HL-60 (cell line): ENCODE data around the gene LBX2.

Source experiments
- CTCF ChIP-seq: IDR thresholded peaks from one replicate; pipeline ENCODE4 v1.5.1; 2011; ENCODE audit warnings: low read length, control low read depth, inconsistent platforms; ENCODE audit not compliant: insufficient read depth
- GABPA ChIP-seq: IDR thresholded peaks from 2 replicates; pipeline ENCODE4 v1.6.1; 2012; ENCODE audit warnings: low read depth
- POLR2AphosphoS5 ChIP-seq: IDR thresholded peaks from 2 replicates; pipeline ENCODE4 v1.6.1; 2012; ENCODE audit warnings: low read depth
- REST ChIP-seq: IDR thresholded peaks from 2 replicates; pipeline ENCODE4 v1.6.1; 2012; ENCODE audit warnings: low read depth; ENCODE audit not compliant: insufficient replicate concordance
- SPI1 ChIP-seq: IDR thresholded peaks from 2 replicates; pipeline ENCODE4 v1.6.1; 2012; ENCODE audit warnings: low read depth, mild to moderate bottlenecking, borderline replicate concordance

GRCh38 chr2:74511104-74511989, 11.9 kb upstream of the LBX2 start:
- TF ChIP-seq CTCF (no peak), POLR2AphosphoS5 (no peak), GABPA (no peak), REST (no peak), SPI1 (no peak)
